AG20443 (cell line): ENCODE results near the gene PFN1.
"Not testable (repeated sequence)": the region's sequence is repeated elsewhere in the genome, so short reads cannot be mapped to it uniquely, and the experiment has no call there.

Source experiments
- DNase-seq: peaks from one replicate; pipeline ENCODE4 v3.0.0; 2012; ENCODE audit warnings: low spot score, mixed read lengths

Gene PFN1

DNA sequence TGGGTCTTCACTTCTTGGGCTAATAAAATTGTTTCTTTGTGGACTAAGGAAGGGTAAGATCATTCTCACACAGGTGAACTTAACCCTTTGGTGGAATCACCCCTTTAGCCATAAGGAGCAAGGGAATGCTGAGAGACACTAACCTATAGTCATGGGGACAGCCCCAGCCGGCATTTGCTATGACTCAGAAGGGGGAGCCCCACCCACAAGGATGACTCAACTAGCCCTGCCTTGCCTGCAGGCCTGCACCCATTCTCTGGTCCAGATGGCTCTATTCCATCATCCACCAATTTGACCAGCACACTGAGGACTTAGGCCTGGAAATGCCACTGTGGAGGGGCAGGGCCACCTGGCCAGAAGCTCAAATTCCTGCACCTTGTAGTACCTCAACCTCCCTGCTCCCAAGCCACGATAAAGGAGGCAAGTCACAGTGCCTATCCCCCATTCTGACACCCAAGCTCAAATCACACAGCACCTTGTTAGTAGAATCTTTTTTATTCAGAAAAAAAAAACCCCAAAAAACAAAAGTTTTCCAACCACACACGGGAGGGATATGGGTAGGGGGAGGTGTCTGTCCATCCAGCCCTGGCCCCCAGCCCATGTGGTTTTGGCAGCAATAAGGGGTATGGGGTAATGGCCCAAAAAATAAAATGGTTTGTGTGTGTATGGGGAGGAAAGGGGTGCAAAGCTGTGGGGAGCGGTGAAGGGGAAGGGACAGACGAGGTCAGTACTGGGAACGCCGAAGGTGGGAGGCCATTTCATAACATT, 3.0 kb downstream of the PFN1 start:
- peak; percentile 91 for DNase-seq

DNA sequence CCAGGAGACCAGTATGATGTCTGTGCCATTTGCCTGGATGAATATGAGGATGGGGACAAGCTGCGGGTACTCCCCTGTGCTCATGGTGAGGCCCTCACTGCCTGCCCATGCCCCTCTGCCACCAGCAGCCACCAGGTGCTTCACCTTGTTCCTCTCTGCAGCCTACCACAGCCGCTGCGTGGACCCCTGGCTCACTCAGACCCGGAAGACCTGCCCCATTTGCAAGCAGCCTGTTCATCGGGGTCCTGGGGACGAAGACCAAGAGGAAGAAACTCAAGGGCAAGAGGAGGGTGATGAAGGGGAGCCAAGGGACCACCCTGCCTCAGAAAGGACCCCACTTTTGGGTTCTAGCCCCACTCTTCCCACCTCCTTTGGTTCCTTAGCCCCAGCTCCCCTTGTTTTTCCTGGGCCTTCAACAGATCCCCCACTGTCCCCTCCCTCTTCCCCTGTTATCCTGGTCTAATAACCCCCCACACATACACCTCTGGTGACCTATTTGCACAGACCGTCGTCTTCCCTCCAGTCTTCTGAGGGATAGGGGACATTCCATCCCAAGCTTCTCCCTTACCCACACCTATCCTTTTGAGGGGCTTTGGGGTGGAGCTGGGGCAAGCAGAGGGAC, 3.7 kb downstream of the PFN1 start:
- DNase-seq = no peak

DNA sequence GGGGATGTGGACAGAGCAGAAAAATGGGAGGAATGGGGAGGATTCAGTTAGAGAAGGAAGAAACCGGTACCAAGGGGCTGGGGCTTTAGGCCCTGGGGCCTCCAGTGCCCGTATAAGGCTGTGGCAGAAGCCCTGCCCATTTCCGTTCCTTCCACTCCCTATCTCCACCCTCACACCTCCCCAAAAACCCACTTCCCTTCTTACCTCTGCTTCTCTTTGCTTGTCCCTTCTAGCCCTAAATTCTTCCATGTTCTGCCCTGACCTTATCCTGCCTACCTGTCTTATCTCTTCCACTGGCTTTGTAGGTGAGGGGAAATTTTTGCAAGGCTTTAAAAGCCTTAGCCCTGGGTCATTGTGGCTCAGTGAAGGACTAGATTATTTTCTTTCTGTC, 4.2 kb downstream of the PFN1 start:
- no peak for DNase-seq

DNA sequence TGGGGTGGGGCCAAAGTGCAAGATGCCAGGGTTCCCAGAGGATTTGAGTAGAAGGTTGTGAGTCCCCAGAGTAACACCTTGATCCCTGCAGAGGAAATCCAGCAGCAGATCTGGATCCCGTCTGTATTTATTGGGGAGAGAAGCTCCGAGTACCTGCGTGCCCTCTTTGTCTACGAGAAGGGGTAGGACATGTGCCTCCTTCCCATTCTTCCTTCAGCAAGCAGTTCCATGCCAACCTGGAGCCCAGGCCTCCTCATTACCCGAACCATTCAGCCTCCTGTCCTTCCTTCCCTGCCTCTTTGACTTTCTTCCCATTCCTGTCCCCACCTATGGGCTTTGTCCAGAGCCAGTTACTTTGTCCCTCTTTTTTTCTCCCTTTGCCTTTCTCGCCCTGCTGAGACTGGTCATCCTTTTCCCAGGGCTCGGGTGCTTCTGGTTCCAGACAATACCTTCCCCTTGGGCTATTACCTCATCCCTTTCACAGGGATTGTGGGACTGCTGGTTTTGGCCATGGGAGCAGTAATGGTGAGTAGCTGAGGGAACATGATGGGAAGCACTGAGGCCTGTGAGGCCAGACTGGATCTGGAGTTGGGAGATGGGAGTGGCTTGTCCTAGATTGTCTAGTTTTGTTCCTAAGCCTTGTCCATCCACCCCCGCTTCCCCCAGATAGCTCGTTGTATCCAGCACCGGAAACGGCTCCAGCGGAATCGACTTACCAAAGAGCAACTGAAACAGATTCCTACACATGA, 5.4 kb downstream of the PFN1 start:
- DNase-seq = no peak

DNA sequence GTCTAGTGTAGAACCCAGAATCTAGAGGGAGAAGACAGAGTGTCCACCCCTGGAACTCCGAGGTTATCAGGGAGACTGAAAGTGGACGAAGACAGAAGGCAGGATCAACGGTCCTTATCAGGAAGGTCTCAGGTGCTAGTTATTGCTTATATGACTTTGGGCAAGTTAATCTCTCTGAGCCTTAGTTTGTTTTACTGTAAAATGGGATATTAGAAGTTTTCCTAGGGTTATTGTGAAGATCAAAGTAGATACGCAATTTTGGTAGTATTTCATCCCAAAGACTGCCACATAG, 7.1 kb downstream of the PFN1 start:
- DNase-seq = no peak

DNA sequence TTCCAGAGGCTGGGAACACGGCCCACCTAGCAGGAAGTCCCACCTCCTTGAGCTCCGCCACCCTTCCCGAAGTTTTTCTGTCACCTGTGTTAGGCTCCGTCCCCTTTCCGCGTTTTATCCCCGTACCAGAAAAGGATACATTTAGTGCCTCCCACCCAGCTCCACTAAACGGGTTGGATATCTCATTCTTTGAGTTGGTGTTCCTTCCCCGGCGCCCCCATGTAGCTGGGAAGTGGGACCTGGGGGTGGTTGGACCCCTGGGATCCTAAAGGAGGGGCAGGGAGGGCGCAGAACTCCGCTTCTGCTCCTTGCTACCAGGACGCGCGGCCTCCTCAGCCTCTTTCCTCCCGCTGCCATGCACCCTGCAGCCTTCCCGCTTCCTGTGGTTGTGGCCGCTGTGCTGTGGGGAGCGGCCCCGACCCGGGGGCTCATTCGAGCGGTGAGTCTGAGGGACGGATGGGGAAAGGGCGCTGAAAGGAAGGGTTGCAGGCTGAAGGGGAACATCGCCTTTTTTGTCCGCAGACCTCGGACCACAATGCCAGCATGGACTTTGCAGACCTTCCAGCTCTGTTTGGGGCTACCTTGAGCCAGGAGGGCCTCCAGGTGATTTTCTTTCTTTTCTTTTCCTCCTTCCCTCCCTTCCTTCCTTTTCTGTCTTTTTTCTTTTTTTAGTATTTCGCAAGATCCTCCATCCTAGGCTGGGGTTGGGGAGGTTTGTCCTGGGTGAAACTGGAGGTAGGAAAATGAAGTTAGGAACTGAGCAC, 7.6 kb downstream of the PFN1 start:
- DNase-seq = peak; percentile 77

DNA sequence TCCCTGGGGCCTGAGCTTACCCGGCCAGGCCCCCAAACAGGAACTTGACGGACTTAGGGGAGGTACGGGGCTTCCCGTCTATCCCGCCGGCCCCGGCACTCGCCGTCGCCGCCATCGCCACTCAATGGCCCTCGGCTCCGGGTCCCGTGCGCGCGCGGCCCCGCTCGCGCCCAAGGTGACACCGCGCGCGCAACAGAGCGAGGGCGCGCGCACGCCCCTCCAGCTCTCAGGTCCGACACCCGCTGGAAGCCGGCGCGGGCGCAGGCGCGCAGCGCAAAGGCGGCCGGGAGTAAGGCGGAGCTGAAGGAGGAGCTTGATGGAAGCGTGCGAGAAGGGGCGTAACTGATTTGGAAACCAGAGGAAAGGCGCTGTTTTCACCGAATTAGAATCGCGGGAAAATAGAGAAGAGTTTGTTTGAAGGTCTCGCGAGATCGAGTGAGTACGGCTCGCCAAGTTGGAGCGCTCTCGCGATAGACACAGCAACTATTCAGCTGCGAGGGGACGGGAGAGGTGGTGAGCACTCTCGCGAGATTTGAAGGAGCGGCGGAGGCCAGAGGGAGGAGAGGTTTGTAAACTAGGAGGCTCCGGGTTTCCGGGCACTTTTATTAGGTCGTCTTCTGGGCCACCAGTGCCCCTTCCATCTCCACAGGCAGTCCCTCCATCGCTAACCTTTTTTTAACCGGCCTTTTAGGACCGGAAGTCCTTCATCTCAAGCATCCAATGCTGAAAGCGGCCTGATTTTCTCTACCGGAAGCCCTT, 8.4 kb downstream of the PFN1 start, which contains the start of the genes RNF167 and SLC25A11:
TSS of gene RNF167 (plus strand) at position 473 of the 759 bp plus-strand sequence. CDS start 642 bp downstream, outside the sequence.
TSS of gene SLC25A11 (minus strand) at position 251 of the 759 bp plus-strand sequence. CDS start at position 115, 136 bp downstream.
- peak; percentile 99 for DNase-seq

DNA sequence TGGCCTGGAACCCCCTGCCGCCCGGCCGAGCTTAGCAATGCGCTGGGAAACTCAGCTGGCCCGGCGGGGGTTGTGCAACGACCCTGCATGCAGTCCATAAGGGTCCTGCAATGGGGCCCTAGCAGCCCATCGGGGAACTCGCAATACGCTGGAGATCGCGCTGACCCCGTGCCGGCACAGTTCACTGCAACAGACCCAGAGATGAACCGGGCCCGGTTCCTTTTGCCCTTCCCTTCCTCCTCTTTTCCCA, 8.9 kb downstream of the PFN1 start:
- DNase-seq = no peak

DNA sequence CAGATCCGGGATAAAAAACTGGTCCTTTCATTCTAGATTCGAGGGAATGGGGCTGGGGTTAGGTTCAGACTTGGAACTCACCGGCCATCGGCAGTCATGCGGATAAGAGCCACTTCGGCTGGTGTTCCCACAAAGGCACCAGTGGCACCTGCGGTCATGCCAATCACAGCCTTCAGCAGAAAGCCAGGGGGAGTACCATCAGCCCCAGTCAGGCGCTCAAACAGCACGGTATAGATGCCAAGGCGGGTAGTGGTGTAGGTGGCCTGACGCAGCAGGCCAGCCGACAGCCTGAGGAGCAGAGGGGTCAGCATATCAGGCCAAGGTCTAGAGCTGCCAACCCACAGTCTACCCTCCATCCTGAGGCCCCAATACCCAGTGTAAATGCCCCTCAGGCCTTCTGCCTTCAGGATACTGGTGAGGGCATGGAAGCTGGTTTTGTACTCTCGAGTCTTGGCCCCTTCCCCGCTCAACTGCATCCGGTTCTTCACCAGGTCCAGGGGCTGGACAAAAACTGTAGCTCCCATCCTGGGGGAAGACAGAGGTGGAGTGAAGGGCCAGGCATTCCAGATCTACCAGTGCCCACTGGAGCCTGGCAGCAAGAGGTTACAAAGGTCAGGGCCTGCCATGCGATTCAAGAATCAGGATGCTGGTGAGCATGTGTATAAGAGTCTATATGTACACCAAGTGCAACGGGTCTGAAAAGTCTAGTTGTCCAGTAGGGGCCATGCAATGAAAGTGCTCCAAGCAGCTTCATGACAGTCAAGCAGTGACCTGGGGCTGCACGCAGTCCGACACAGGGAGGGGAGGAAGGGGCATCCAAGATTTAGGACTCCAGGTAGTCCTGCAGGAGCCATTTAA, 9.4 kb downstream of the PFN1 start:
- no peak for DNase-seq

DNA sequence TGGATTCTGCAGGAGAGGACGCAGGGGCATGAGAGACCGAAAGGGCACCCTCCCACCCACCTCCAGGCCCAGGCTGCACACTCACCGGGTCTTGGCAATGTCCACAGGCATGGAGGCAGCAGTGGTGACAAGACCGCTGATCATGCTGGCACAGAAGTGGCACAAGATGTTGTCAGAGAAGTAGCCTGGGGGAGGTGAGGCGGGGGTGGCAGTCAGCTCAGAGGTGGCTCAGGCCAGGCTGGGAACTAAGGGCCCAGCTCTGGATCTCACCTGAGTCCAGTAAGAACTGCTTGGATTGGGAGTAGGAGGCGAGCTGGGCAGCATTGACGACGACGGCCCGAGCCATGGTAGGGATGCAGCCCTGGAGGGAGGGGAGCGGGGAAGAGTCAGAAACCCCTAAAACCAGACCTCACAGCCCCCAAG, 10.2 kb downstream of the PFN1 start:
- no peak for DNase-seq

DNA sequence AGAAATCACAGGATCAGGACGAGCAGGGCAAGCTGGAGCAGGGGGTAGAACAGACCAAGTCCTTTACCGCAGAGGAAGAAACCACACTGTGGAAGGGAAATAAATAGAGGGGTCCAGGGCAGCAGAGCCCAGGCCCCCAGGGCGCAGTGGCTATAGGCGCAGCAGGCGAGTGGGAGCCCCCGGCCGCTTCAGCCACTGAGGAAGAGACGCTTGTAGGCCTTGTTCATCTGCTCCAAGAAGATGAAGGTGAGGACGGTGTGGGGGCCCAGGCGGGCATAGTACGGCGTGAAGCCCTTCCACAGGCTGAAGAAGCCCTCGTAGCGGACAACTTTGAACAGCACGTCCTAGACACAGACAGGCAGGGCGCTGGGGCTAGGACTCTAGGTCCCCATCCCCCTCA, 10.8 kb downstream of the PFN1 start:
- no peak for DNase-seq

DNA sequence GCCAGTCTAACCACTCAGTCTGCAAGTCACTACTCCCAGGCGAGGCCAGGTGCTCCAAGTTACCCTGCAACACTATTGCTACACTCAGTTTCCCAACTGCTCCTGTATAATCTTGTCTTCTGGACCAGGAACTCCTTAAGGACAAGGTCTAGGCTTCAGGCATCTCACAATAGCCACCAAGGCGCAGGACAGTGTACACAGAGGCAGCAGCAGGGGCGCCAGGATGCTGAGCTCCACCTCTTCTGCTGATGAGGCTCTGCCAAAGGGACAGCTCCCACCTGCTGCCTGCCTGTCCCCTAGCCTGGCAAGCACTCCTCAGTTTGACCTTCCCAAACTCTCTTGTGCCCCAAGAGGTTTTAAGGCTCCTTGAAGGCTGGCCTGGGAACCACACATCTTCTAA, 11.9 kb downstream of the PFN1 start:
- DNase-seq = no peak

DNA sequence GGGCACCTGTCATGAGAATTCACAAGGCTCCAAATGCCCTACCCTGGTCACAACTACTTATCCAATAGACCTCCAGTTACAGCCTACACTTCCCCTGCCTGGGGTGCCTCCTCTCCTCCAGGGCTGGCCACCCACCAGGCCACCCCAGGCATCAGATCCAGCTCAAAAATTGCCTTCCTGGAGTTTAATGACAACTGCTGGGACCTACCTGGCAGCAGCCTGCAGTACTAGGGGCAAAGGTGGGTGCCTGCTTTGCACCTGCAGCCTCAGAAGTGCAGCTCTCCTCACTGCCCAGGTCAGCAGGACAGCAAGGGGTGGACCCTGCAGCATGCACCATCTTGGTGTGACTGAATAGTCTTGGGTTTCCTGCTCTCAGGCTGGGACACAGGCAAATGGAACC, 12.7 kb downstream of the PFN1 start:
- DNase-seq = no peak

DNA sequence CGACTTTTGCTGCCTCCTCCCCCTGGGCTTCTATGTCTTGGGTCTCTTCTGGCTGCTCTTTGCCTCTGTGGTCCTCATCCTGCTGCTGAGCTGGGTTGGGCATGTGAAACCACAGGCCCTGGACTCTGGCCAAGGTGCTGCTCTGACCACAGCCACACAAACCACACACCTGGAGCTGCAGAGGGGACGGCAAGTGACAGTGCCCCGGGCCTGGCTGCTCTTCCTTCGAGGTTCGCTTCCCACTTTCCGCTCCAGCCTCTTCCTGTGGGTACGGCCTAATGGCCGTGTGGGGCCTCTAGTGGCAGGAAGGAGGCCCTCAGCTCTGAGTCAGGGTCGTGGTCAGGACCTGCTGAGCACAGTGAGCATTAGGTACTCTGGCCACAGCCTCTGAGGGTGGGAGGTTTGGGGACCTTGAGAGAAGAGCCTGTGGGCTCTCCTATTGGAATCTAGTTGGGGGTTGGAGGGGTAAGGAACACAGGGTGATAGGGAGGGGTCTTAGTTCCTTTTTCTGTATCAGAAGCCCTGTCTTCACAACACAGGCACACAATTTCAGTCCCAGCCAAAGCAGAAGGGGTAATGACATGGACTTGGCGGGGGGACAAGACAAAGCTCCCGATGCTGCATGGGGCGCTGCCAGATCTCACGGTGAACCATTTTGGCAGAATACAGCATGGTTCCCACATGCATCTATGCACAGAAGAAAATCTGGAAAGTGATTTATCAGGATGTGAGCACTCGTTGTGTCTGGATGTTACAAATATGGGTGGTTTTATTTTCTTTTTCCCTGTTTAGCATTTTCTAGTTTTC, 14.0 kb downstream of the PFN1 start:
- DNase-seq = peak; percentile 40

DNA sequence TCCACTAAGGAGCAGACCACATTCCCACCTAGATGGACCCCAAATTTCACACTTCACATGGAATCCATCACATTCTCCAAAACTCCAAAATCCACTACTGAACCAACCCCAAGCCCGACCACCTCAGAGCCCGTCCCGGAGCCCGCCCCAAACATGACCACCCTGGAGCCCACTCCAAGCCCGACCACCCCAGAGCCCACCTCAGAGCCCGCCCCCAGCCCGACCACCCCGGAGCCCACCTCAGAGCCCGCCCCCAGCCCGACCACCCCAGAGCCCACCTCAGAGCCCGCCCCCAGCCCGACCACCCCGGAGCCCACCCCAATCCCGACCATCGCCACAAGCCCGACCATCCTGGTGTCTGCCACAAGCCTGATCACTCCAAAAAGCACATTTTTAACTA, 14.7 kb downstream of the PFN1 start:
- DNase-seq = no peak

DNA sequence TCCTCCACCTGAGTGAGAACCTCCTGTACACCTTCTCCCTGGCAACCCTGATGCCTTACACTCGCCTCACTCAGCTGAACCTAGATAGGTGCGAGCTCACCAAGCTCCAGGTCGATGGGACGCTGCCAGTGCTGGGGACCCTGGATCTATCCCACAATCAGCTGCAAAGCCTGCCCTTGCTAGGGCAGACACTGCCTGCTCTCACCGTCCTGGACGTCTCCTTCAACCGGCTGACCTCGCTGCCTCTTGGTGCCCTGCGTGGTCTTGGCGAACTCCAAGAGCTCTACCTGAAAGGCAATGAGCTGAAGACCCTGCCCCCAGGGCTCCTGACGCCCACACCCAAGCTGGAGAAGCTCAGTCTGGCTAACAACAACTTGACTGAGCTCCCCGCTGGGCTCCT, 15.6 kb downstream of the PFN1 start:
- DNase-seq = no peak

DNA sequence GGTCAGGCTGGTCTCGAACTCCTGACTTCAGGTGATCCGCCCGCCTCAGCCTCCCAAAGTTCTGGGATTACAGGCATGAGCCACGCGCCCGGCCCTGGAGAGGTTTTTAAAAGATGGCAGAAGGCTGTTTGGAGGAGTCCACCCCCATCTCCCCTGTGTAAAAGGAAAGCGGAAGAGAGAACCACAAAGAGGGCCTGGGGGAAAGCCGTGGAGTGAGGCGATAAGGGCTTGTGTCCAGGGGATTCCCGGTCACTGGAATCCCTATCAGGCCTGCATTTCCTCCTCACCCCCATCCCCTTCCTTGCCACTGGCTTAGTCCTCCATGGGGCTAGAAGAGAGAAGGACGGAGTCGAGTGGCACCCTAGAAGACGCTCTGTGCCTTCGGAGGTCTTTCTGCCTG, 16.4 kb downstream of the PFN1 start, which contains the start of gene GP1BA:
TSS of gene GP1BA (plus strand) at position 315 of the 400 bp plus-strand sequence. CDS start 328 bp downstream, outside the sequence.
- no peak for DNase-seq

DNA sequence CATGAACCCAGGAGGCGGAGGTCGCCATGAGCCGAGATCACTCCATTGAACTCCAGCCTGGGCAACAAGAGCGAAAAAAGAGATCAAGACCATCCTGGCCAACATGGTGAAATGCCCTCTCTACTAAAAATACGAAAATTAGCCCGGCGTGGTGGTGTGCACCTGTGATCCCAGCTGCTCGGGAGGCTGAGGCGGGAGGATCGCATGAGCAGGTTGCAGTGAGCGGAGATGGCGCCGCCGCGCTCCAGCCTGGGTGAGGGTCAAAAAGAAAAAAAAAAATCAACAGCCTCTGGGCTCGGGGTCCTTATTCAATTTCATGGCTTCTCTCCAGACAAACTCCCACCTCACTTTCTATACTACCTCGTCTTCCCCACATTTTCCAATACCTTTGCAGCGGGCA, 19.4 kb downstream of the PFN1 start:
- no peak for DNase-seq

DNA sequence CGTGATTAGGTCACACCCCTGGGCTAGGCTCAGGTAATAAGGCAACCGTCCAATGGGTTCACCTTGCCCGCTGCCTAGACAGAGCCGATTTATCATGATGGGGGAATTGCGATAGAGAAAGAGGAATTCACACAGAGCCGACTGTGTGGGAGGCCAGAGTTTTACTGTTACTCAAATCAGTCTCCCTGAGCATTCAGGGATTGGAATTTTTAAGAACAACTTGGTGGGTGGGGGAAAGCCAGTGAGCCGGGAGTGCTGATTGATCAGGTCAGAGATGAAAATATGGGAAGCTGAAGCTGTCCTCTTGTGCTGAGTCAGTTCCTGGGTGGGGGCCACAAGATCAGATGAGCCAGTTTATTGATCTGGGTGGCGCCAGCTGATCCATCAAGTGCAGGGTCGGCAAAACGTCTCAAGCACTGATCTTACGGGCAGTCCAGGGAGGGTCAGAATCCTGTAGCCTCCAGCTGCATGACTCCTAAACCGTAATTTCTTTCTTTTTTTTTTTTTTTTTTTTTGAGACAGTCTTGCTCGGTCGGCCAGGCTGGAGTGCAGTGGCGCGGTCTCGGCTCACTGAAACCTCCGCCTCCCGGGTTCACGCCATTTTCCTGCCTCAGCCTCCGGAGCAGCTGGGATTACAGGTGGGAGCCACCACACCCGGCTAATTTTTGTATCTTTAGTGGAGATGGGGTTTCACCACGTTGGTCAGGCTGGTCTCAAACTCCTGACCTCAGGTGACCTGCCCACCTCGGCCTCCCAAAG, 21.6 kb downstream of the PFN1 start:
- not testable (repeated sequence) for DNase-seq
